Hepatic stellate cell (primary cell): ENCODE results near the gene MCRIP2.
A peak's percentile ranks its signal among the peaks of the same experiment; 100 is the strongest.

Experiments used
- DNase-seq: peaks from one replicate; pipeline ENCODE4 v3.0.0; 2011; ENCODE audit warnings: low spot score

Gene MCRIP2

DNA sequence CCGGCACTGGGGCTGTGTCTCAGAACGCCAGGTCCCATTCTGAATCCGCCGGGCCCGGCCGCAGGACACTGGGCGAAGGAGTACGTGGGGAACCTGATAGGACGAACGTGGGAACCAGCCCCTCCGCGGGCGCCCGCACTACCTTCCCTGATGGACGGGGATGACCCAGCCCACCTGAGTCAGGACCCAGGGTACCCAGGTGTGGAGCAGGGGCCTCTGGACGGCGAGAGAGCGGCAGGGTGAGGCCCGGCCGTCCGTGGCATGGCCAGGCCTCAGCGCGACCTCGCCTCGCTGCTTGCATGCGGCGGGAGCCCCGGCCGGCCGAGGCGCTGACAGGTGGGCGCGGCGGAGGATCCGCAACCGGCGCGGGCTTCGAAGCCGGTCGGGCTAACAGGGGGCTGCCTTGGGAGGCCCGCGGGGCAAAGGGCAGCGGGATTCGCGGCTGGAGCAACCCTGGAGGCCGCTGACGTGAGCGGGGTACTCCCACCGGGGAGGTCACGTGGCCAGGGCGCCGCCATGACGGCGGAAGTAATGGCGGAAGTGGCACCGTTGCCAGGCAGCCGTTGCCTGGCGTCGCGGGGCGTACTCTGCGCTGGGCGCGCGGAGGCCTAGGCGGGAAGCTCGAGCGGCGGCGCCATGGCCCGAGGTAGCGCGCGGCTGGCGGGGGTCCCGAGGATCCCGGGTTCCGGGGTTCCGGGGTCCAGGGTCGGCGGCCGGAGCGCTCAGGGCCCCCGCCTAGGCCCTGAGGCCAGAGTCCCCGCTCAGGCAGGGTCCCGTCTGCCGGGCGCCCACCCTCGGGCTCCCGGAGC is 7.4 kb downstream of the MCRIP2 start, which contains the start of gene WDR90:
Gene WDR90, plus strand, starts transcription at position 585 of the 809 bp plus-strand sequence. Its CDS starts 52 bp downstream, at position 637.
- peak; percentile 99 for DNase-seq

DNA sequence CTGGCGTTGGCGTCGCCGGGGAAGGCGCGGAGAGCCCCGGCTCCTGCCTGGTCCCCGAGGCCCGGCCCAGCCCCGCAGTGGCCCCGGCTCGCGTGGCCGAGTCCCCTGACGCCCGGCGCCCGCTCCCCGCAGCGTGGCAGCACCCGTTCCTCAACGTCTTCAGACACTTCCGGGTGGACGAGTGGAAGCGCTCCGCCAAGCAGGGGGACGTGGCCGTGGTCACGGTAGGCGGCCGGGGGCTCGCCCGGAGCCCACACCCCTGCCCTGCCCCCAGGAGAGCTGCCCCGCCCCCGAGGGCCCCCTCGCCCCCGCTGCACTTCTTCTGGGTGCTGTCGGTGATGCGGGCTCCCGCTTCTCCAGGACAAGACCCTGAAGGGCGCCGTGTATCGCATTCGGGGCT is 8.0 kb downstream of the MCRIP2 start:
- DNase-seq, result peak; percentile 59

DNA sequence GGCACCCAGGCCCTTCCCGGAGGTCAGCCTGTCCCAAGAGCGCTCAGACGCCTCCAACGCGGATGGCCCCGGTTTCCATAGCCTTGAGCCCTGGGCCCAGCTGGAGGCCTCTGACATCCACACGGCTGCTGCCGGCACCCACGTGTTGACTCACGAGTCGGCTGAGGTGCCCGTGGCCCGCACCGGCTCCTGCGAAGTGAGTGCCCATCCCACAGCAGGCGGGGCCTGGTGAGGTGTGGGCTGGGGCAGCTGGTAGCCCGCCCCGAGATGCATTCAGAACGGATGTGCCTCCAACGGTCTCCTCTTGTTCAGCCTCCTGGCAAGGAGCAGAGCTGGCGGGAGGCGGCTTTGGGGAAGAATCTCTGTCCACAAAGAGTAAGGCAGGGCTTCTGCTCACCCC is 10.2 kb downstream of the MCRIP2 start:
- no peak for DNase-seq

DNA sequence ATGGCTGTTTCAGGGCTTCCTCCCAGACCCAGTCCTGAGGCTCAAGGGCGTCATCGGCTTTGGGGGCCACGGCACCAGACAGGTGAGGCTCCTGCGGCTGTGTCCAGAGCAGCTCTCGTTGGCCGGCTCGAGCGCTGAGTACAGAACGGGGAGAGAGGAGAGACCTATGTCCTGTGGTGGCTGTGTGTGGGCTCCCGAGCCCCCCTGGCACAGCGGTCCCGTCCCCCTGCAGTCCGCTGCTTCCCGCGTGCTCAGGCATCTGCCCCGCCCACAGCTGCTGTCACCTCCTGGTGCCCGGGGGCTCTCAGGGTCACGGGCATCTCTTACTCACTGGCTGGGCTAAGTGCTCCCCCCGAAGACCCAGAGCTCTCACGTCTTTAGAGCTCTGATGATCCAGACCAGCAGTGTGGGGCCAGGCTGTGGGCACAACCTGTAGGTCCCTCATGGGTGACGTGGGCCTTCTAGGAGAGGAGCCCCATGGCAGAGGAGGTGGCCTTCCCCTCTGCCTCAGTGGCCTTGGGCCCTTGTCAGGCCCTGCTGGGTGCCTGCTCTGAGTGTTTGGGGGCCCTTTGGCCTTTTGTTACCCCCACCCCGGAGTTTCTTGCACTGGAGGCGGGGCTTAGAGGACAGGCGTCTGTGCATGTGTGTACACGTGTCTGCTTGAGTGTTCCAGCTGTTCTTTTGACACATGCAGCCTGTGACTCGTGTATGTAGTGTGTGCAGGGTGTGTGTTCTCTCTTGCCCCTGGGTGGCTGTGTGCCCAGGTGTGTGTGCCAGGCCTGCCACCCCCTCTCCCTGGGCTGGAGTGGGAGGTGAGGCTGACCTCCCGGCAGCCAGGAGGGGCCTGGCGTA is 11.1 kb downstream of the MCRIP2 start:
- no peak for DNase-seq

DNA sequence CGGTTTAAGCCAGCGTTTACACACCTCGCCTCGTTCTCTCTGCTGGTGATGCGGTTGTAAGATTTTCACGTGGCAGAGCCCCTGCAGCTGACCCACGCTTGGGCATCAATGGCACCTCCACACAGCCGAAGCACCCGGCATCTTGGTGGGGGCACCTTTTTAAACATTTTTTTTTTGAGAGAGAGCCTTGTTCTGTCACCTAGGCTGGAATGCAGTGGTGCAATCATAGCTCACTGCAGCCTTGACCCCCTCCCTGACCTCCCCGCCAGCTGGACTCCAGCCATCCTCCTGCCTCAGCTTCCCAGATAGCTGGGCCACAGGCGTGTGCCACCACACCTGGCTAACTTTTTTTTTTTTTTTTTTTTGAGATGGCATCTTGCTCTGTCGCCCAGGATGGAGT is 12.4 kb downstream of the MCRIP2 start:
- DNase-seq, result no peak

DNA sequence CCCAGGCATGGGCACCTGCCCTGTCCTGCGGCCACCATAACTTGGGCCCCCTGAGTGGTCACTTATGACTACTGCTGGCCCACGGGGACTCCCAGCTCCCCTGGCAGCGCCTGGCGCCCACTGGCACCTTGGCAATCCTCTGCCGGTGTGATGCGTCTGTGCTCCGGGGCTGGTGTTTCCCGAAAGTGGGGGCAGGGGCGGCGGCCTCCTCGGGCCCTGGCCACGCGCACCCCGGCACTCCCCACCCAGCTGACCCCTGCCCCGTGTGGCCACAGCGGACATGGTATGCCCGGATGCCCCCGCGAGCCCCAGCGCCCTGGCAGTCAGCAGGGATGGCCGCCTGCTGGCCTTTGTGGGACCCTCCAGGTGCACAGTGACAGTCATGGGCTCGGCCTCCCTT is 15.9 kb downstream of the MCRIP2 start:
- no peak for DNase-seq

DNA sequence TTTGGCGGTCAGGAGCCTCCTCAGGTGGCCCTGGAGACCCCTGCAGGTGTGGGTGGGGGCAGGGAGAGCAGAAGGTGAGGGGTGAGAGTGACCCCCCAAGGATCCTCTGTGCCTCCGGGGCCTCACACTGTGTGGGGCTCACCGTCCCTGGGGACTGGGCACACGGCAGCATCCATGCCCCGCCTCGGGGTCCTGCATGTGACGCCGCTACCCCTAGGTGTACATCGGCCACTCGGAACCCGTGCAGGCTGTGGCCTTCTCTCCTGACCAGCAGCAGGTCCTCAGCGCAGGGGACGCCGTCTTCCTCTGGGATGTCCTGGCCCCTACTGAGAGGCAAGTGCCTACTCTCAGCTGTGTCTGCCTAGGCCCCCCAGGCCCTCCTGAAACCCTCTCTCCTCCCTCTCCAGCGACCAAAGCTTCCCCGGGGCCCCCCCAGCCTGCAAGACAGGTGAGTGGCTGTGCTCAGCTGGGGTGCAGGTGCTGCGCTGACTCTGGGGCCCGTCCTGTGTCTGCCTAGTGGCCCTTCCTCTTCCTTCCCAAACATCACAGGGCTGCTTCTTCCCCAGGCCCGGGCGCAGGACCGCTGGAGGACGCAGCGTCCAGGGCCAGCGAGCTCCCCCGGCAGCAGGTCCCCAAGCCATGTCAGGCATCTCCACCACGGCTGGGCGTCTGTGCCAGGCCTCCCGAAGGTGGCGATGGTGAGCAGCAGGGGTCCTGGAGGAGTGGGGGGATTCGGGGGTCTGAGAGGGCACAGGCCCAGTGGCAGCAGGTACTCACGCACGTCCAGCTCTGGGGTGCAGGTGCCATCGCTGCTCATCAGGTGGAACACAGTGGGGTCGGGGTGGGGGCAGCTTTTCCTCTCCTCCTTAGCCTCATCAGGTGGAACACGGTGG is 17.3 kb downstream of the MCRIP2 start:
- DNase-seq, result no peak

DNA sequence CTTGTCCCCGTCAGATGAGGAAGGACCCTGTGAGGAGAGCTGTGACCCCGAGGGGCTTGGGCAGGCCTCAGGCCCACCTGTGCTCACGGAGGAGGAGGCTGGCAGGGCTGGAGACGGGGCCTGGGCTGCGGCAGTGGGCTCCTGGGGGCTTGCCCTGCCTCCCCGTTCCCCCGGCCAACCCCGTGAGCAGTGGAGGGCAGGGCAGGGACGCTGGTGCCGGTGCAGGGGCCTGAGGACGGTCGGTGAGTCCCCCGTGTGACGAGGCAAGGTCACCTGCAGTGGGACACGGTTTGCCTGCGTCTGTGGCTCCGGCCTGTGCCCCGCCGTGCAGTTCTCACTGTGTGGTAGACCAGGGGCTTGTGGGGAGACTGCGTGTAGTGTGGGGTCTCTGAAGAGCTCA is 18.0 kb downstream of the MCRIP2 start:
- DNase-seq, result no peak

DNA sequence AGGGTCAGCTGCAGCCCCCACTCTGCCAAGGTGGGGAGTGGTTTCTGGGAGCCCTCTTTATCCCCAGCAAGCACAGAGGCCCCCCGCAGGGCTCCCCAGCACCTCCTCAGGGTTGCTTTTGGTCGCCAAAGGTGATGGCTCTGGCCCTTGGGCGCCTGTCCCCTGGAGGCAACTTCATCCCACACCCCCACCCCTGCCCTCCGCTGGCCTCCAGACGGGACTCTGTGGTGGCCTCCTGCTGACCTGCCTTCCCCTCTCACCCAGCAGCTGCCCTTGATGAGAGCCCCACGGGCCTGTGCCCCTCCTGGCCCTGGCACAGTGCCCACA is 18.5 kb downstream of the MCRIP2 start:
- DNase-seq, result no peak

DNA sequence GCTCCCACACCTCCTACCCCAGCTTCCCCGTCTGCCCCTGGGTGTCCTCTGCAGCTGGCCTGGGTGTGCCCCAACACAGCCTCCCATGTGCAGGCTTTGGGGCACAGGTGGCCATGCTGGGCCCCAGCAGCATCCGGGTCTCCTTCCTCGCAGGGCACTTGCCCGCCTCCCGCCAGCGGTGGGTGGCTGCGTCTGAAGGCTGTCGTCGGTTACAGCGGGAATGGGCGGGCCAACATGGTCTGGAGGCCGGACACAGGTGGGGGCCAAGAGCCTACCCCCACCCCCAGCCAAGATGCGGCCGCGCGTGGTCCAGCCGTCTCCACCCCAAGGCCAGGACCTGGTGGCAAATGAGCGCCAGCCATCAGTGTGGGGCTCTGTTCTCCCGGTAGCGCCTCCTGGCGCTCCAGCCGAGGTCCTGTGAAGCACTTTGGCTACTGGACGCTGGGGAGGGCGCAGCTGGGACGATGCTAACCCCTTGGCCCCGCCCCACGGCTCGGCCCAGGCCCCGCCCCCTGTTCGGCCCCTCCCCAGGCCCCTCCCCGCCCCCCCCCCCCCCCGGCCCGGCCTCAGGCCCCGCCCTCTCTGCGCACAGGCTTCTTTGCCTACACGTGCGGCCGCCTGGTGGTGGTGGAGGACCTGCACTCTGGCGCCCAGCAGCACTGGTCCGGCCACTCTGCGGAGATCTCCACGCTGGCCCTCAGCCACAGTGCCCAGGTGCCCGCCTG is 19.0 kb downstream of the MCRIP2 start:
- peak; percentile 92 for DNase-seq

DNA sequence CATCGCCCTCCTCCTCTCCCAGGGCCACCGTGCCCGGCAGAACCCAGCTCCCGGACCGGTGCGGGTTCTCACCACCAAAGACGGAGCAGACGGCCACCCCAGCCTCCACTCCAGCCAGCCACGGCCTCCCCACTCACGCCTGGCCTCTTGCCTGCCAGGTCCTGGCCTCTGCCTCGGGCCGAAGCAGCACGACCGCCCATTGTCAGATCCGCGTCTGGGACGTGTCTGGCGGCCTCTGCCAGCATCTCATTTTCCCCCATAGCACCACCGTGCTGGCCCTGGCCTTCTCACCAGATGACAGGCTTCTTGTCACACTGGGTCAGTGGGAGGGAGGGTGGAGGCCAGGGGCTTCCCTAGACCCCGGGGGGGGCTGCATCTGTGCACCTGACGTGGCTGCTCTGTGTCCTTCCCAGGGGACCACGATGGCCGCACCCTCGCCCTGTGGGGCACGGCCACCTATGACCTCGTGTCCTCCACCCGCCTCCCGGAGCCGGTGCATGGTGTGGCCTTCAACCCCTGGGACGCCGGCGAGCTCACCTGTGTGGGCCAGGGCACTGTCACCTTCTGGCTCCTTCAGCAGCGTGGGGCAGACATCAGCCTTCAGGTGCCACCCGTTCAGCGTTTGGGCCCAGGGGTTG is 19.7 kb downstream of the MCRIP2 start:
- no peak for DNase-seq

DNA sequence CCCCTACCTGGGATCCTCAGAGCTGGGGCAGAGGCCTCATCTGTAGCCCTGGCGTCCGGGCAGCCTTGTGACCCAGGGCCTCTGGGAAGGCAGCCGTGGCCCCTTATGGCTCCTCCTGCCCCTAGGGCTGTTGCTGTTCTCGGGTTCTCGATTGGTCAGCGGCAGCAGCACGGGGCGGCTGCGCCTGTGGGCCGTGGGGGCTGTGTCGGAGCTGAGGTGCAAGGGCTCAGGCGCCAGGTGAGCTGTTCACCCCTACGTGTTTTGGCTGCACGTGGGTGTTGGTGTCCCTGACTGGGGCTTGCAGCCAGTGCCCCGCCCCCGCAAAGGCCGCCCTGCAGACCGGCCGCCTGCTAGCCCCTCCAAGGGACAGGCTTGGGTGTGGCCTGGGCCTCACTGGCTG is 20.5 kb downstream of the MCRIP2 start:
- DNase-seq, result no peak

DNA sequence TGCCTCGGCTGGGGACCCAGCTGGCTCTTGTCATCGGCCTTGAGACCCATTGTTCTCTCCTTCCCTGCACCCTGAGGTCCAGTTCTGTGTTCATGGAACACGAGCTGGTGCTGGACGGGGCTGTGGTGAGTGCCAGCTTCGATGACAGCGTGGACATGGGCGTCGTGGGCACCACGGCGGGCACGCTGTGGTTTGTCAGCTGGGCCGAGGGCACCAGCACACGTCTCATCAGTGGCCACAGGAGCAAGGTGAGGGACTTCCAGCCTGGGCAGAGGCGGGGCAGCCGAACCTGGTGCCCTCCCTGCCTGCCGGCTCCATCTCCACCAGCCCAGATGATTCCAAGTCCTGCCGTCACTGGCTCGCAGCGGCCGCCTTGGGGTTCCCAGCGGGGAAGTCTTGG is 21.0 kb downstream of the MCRIP2 start:
- DNase-seq, result no peak

DNA sequence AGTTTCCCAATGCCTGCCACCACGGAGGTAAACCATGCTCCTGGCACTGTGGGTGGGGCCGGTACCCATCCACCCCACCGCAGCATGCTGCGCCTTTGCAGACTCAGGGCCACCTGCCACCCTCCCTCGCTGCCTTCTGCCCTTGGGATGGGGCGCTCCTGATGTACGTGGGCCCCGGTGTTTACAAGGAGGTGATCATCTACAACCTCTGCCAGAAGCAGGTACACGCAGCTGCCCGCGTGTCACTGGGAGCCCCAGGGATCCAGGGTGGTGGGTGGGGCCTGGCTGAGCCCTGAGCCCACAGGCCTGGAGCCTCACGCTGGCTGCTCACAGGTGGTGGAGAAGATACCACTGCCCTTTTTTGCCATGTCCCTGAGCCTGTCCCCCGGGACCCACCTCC is 24.9 kb downstream of the MCRIP2 start:
- no peak for DNase-seq

DNA sequence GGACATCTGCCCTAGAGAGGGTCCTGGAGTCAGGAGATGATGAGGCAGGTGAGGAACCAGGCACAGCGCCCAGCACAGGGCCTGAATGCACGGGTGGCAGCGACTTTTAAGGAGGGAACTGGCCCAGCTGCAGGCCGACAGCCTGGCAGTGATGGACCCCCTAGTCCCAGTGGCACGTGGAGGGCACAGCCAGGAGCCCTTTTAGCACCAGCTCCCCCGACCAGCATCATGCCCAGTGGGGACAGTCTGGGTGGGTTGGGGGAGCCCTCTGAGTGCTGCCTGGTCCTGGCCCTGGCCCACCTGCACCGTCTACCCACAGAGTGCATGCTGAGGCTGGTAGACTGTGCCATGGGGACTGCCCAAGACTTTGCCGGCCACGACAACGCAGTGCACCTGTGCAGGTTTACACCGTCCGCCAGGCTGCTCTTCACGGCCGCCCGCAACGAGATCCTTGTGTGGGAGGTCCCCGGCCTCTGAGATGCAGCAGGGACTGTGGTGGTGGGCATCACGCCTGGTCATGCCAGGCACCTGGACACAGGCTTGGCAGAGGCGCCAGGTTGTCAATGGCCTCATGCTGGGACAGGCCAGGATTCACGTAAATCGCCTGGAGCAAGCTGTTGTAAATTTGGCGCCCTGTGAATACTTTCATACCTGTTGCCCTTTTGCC is 25.6 kb downstream of the MCRIP2 start:
- DNase-seq, result no peak

DNA sequence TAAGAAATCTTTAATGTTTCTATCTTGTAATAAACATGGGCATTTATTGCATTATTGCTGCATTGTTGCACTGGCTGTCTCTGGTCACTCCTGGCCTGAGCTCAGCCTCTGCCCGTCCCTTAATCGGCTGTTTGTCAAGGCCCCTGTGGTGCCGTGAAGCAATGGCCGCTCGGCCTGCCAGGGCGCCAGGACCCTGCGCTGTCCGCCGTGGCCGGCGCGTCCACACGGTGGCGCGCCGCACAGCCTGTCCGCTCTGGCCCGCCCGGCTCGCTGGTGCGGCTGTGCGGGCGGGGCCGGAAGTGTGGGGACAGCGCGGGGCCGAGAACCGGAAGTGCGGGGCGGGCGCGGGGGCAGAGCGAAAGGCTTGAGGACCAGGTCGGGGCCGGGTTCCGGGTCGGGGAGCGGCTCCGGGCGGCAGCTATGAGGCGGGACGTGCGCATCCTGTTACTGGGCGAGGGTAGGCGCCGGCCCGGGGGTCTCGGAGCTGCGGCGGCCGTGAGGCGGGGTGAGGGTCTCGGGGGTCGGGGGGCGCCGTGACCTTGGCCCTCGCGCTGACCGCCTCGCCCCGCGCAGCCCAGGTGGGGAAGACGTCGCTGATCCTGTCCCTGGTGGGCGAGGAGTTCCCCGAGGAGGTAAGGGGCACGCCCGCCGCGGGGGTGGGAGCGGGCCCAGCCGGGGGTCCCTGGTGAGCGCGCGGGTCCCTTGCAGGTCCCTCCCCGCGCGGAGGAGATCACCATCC is 26.3 kb downstream of the MCRIP2 start, which contains the start of gene RHOT2:
Gene RHOT2, plus strand, starts transcription at position 353 of the 739 bp plus-strand sequence. Its CDS starts 68 bp downstream, at position 421.
- DNase-seq, result peak; percentile 89

DNA sequence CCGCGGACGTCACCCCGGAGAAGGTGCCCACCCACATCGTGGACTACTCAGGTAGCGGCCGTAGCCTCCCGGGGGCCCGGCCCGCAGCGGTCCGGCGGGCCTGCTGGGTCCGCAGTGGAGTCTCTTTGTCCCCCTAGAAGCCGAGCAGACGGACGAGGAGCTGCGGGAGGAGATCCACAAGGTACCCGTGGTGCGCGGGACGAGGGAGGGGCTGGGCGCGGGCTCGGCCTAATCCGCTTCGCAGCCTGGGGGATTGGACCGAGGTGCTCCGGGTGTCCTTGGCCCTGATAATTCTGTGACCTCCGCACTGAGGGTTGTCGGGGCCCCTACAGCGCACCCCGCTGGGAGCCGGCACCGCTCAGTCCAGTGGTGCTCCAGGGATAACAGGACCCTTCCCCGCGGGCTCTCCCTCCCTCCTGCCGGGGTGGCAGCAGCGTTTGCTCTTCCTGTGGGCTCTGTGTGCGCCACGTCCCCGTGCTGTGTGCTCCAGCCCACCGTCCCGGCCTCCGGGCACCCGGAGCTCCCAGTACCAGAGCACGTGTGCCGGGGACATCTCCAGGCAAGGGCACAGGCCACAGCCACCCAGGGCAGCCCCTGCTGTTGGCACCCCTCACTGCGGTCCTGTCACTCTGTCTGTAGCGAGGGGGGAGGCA is 27.0 kb downstream of the MCRIP2 start:
- DNase-seq, result peak; percentile 28

DNA sequence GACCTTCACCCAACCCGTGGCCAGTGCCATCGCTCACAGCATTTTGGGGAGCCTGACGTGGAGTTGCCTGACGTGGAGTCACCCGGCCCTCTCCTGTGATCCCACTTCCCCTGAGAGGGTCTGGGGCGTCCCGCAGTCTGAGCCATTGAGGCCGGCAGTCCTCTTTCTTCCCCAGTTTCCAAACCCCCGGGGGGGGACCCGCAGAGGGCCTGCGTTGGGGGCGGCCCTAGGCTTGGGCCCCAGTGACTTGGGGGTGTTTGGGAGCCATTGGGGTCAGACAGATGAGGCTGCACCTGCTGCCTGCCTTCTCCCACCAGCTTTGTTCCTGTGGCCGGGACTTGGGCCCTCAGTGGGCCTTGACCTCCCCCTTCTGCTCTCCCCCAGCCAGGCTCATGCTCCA is 28.0 kb downstream of the MCRIP2 start:
- DNase-seq, result no peak
